DMS153 treated with DMSO at 0.1 percent for 48 hours (cell line): Measurements from ENCODE around the gene OR1N2.
"Not testable (repeated sequence)": the region's sequence is repeated elsewhere in the genome, so short reads cannot be mapped to it uniquely, and the experiment has no call there.

Source experiments
- DNase-seq: peaks from one replicate; lab custom pipeline; 2025; ENCODE audit not compliant: unreplicated experiment; lab: John Stamatoyannopoulos, UW

OR1N2 gene

GRCh38 chr9:122552812-122553211, at the start of gene OR1N2:
Gene OR1N2 (plus strand): TSS chr9:122553112. CDS start chr9:122553212, 100 bp downstream.
- DNase-seq, result no peak

- DNase-seq, result no peak
Observed at GRCh38 chr9:122506964-122507363, 45.9 kb upstream of the OR1N2 start.

GRCh38 chr9:122510502-122510901, 42.4 kb upstream of the OR1N2 start, which contains the start of gene OR1J2:
Gene OR1J2 (plus strand): TSS chr9:122510802. CDS start chr9:122510802, 0 bp downstream.
- DNase-seq, result no peak

GRCh38 chr9:122518226-122518625, 34.7 kb upstream of the OR1N2 start:
- no peak for DNase-seq

GRCh38 chr9:122518841-122519240, 34.1 kb upstream of the OR1N2 start, which contains the start of gene OR1J4:
Gene OR1J4 (plus strand): TSS chr9:122519141. CDS start chr9:122519141, 0 bp downstream.
- no peak for DNase-seq

GRCh38 chr9:122519376-122519775, 33.5 kb upstream of the OR1N2 start:
- DNase-seq, result no peak

- no peak for DNase-seq
Observed at GRCh38 chr9:122526602-122527001, 26.3 kb upstream of the OR1N2 start.

- DNase-seq, result no peak
Observed at GRCh38 chr9:122527193-122527592, 25.7 kb upstream of the OR1N2 start, which contains the start of gene OR1N1. Gene OR1N1 (minus strand): TSS chr9:122527293. CDS start chr9:122527293, 0 bp downstream.

GRCh38 chr9:122531157-122531556, 21.8 kb upstream of the OR1N2 start:
- DNase-seq, result not testable (repeated sequence)

GRCh38 chr9:122536134-122536533, 16.8 kb upstream of the OR1N2 start:
- no peak for DNase-seq

- DNase-seq, result not testable (repeated sequence)
Observed at GRCh38 chr9:122537066-122537465, 15.8 kb upstream of the OR1N2 start.

GRCh38 chr9:122538757-122539156, 14.2 kb upstream of the OR1N2 start:
- no peak for DNase-seq

- DNase-seq, result no peak
Observed at GRCh38 chr9:122546196-122546595, 6.7 kb upstream of the OR1N2 start.

GRCh38 chr9:122551371-122551770, 1.5 kb upstream of the OR1N2 start:
- no peak for DNase-seq

- DNase-seq, result no peak
Observed at GRCh38 chr9:122561446-122561845, 8.5 kb downstream of the OR1N2 start.

- no peak for DNase-seq
Observed at GRCh38 chr9:122562134-122562760, 9.3 kb downstream of the OR1N2 start.

- no peak for DNase-seq
Observed at GRCh38 chr9:122567901-122568300, 15.0 kb downstream of the OR1N2 start.

GRCh38 chr9:122572456-122572855, 19.5 kb downstream of the OR1N2 start:
- DNase-seq, result no peak

- DNase-seq, result no peak
Observed at GRCh38 chr9:122579874-122580273, 27.0 kb downstream of the OR1N2 start.

GRCh38 chr9:122580360-122580759, 27.4 kb downstream of the OR1N2 start:
- DNase-seq, result no peak

- not testable (repeated sequence) for DNase-seq
Observed at GRCh38 chr9:122583284-122583683, 30.4 kb downstream of the OR1N2 start, which contains the start of gene OR1L8. Gene OR1L8 (minus strand): TSS chr9:122583384. CDS start chr9:122568477, 14,907 bp downstream.
